Measurements from ENCODE around the gene PPP1R27. TPM values are rescaled to one million over a fixed set of nuclear protein-coding genes. Genes with fewer than 3 reads are reported as not detected.

The PPP1R27 gene
- polyA plus RNA-seq, 1 donor (not counting 4 experiments of a cell fraction or from before 2014, with no cell fraction given): 0.12 TPM

- Histone ChIP-seq H3K9me3 (ENCODE audit: control insufficient read depth, low read depth, low read length) (no peaks in the 10 kb centered on the region), H3K4me3 (ENCODE audit: control insufficient read depth in 2 of 3, extremely low read depth in 1 of 3, insufficient read depth in 2 of 3, low read depth in 1 of 3, low read length in 3 of 3) (no peak overlapping the region), H3K4me1 (ENCODE audit: control insufficient read depth, extremely low read depth, insufficient read depth, low read length) (peaks cover 25% of the 10 kb centered on the region), H2AFZ (ENCODE audit: control insufficient read depth, low read length) (no peak overlapping the region), H3K79me2 (ENCODE audit: control insufficient read depth, insufficient read depth, low read length) (peaks cover 54% of the 10 kb centered on the region), H3K9me1 (ENCODE audit: control insufficient read depth, extremely low read depth, insufficient read depth, low read length) (no peaks in the 10 kb centered on the region), H3K27me3 (ENCODE audit: control insufficient read depth, extremely low read depth, insufficient read depth, low read length) (no peaks in the 10 kb centered on the region), H3K27ac (ENCODE audit: control insufficient read depth, insufficient read depth, low read length) (no peak overlapping the region), H3K36me3 (ENCODE audit: control insufficient read depth in 2 of 2, extremely low read depth in 1 of 2, insufficient read depth in 2 of 2, low read length in 2 of 2) (peaks cover 35 to 51% of the 10 kb centered on the region in 2 experiments), H4K20me1 (ENCODE audit: control insufficient read depth, extremely low read depth, insufficient read depth, low read length) (peaks cover 19% of the 10 kb centered on the region), H3K9ac (ENCODE audit: control insufficient read depth, extremely low read depth, insufficient read depth, low read length) (no peak overlapping the region), H3K4me2 (ENCODE audit: control insufficient read depth, extremely low read depth, insufficient read depth, low read depth, low read length) (no peak overlapping the region)
- FAIRE-seq (no peak), DNase-seq (ENCODE audit: low read depth, low spot score) (no peak)
- TF ChIP-seq, protein P1, sequence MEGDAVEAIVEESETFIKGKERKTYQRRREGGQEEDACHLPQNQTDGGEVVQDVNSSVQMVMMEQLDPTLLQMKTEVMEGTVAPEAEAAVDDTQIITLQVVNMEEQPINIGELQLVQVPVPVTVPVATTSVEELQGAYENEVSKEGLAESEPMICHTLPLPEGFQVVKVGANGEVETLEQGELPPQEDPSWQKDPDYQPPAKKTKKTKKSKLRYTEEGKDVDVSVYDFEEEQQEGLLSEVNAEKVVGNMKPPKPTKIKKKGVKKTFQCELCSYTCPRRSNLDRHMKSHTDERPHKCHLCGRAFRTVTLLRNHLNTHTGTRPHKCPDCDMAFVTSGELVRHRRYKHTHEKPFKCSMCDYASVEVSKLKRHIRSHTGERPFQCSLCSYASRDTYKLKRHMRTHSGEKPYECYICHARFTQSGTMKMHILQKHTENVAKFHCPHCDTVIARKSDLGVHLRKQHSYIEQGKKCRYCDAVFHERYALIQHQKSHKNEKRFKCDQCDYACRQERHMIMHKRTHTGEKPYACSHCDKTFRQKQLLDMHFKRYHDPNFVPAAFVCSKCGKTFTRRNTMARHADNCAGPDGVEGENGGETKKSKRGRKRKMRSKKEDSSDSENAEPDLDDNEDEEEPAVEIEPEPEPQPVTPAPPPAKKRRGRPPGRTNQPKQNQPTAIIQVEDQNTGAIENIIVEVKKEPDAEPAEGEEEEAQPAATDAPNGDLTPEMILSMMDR (optimal IDR thresholded peaks at IDR 0.05 in 1 of 3, IDR thresholded peaks at IDR 0.05 in 1 of 3, conservative IDR thresholded peaks at IDR 0.05 in 1 of 3; ENCODE audit: extremely low read depth in 1 of 3, insufficient read depth in 2 of 3, low read length in 3 of 3): no peak
- TF ChIP-seq EZH2 (IDR thresholded peaks at IDR 0.05; ENCODE audit: low read length): no peak
- dilution Hi-C loops (cut with MboI; ENCODE audit: extremely low pct_ligation_motif_present, low sequenced_read_pairs): no loop called here
Measured at GRCh38 chr17:81852237-81852636, 17.4 kb upstream of the PPP1R27 start.

DNA sequence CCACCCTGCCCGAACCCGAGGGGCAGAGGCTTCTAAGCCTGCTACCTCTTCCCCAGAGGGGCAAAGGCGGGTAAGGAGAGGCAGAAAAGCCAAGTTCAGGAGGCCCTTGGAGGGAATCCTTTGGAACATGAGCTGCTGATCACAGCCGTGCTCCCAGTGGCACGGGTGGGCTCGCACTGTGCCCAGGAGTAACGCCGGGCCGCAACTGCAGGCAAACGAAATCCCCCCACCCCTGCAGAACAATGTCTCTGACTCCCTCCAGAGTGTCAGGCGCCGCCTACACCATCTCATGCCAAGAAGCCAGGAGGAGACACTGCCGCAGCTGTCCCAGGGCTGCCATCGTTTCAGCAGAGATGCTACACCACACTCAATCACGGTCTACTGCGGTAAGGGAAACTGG is 16.6 kb upstream of the PPP1R27 start:
- Histone ChIP-seq H3K4me3 (ENCODE audit: control insufficient read depth in 2 of 3, extremely low read depth in 1 of 3, insufficient read depth in 2 of 3, low read depth in 1 of 3, low read length in 3 of 3) (no peak overlapping the region), H3K9me3 (ENCODE audit: control insufficient read depth, low read depth, low read length) (no peaks in the 10 kb centered on the region), H2AFZ (ENCODE audit: control insufficient read depth, low read length) (no peak overlapping the region), H3K27ac (ENCODE audit: control insufficient read depth, insufficient read depth, low read length) (no peak overlapping the region), H3K4me1 (ENCODE audit: control insufficient read depth, extremely low read depth, insufficient read depth, low read length) (peaks cover 17% of the 10 kb centered on the region), H3K79me2 (ENCODE audit: control insufficient read depth, insufficient read depth, low read length) (peaks cover 48% of the 10 kb centered on the region), H3K4me2 (ENCODE audit: control insufficient read depth, extremely low read depth, insufficient read depth, low read depth, low read length) (no peak overlapping the region), H4K20me1 (ENCODE audit: control insufficient read depth, extremely low read depth, insufficient read depth, low read length) (peaks cover 19% of the 10 kb centered on the region), H3K27me3 (ENCODE audit: control insufficient read depth, extremely low read depth, insufficient read depth, low read length) (no peaks in the 10 kb centered on the region), H3K9me1 (ENCODE audit: control insufficient read depth, extremely low read depth, insufficient read depth, low read length) (no peaks in the 10 kb centered on the region), H3K9ac (ENCODE audit: control insufficient read depth, extremely low read depth, insufficient read depth, low read length) (no peak overlapping the region), H3K36me3 (ENCODE audit: control insufficient read depth in 2 of 2, extremely low read depth in 1 of 2, insufficient read depth in 2 of 2, low read length in 2 of 2) (peaks cover 39 to 59% of the 10 kb centered on the region in 2 experiments)
- no peak for FAIRE-seq
- dilution Hi-C loops (cut with MboI; ENCODE audit: extremely low pct_ligation_motif_present, low sequenced_read_pairs): no loop called here
- no peak for TF ChIP-seq EZH2 (IDR thresholded peaks at IDR 0.05; ENCODE audit: low read length)
- TF ChIP-seq, protein P1 (optimal IDR thresholded peaks at IDR 0.05 in 1 of 3, IDR thresholded peaks at IDR 0.05 in 1 of 3, conservative IDR thresholded peaks at IDR 0.05 in 1 of 3; ENCODE audit: extremely low read depth in 1 of 3, insufficient read depth in 2 of 3, low read length in 3 of 3): no peak
- DNase-seq (ENCODE audit: low read depth, low spot score): no peak

Measured in keratinocyte (primary cell).